IMR-90 (cell line): Measurements from ENCODE around the gene ASF1B. TPM values are rescaled to one million over a fixed set of nuclear protein-coding genes. Genes with fewer than 3 reads are reported as not detected.

Experiments
- ATAC-seq: fragments of 200-7000 bp; cut with Tn5 transposase; 2 replicates; pipeline ENCODE4 v1.9.1; 2020; ENCODE audit warnings: low read depth, mild to moderate bottlenecking, moderate library complexity
- BruUV-seq: library from RNA; stranded (reverse); fragments of 400-500 nt; replicated peaks from 2 replicates; lab custom pipeline; 2021; lab: Mats Ljungman, UMichigan
- CTCF ChIA-PET: fragments of 300-600 bp; formaldehyde crosslinking; extraction: SDS; loops from one replicate; lab custom pipeline; 2021; ENCODE audit warnings: antibody characterized with exemption; lab: Yijun Ruan, JAX
- POLR2A ChIA-PET: fragments of 300-600 bp; sonication (Branson Sonifier 250); formaldehyde crosslinking; loops from one replicate; lab custom pipeline; 2022; ENCODE audit warnings: antibody characterized with exemption; ENCODE audit not compliant: unreplicated experiment; lab: Charles Lee
- DNase-seq: peaks from one replicate; pipeline ENCODE4 v3.0.0; 2013
- H2AFZ ChIP-seq: replicated peaks from 2 replicates; pipeline ENCODE3; 2013; ENCODE audit warnings: low read length, mild to moderate bottlenecking; ENCODE audit not compliant: poor library complexity
- H2AK5ac ChIP-seq: 2 replicates; pipeline ENCODE4 v1.6.1; 2013; ENCODE audit warnings: low read depth, low read length, inconsistent platforms
- H2AK9ac ChIP-seq: replicated peaks from 2 replicates; pipeline ENCODE3; 2013; ENCODE audit warnings: mild to moderate bottlenecking, low read depth, low read length, moderate library complexity; ENCODE audit not compliant: poor library complexity
- H2BK120ac ChIP-seq: 2 replicates; pipeline ENCODE4 v1.6.1; 2013; ENCODE audit warnings: low read depth, low read length, inconsistent platforms
- H2BK15ac ChIP-seq: 3 replicates; pipeline ENCODE4 v1.6.1; 2013; ENCODE audit warnings: low read depth, low read length, inconsistent platforms
- H2BK20ac ChIP-seq: 2 replicates; pipeline ENCODE4 v1.6.1; 2013; ENCODE audit warnings: low read depth, mild to moderate bottlenecking, inconsistent platforms, low read length, moderate library complexity
- H2BK5ac ChIP-seq: 2 replicates; pipeline ENCODE4 v1.6.1; 2013; ENCODE audit warnings: mild to moderate bottlenecking, low read depth, low read length, inconsistent platforms; ENCODE audit not compliant: poor library complexity, severe bottlenecking
- H3K14ac ChIP-seq: replicated peaks from 2 replicates; pipeline ENCODE4 v1.6.1; 2013; ENCODE audit warnings: low read depth, low read length, inconsistent platforms
- H3K18ac ChIP-seq: 2 replicates; pipeline ENCODE4 v1.6.1; 2013; ENCODE audit warnings: low read depth, low read length, control low read depth
- H3K23ac ChIP-seq: 2 replicates; pipeline ENCODE4 v1.6.1; 2013; ENCODE audit warnings: low read depth, low read length, inconsistent platforms
- H3K27ac ChIP-seq: 2 replicates; pipeline ENCODE4 v1.5.1; 2013; ENCODE audit warnings: mild to moderate bottlenecking, control low read depth, low read length; ENCODE audit not compliant: insufficient read depth
- H3K27me3 ChIP-seq: 2 replicates; pipeline ENCODE4 v1.6.1; 2013; ENCODE audit warnings: low read length; ENCODE audit not compliant: control insufficient read depth, insufficient read depth
- H3K36me3 ChIP-seq: 2 replicates; pipeline ENCODE4 v1.6.1; 2013; ENCODE audit warnings: low read length, mixed read lengths; ENCODE audit not compliant: control insufficient read depth, insufficient read depth
- H3K4ac ChIP-seq: 2 replicates; pipeline ENCODE4 v1.6.1; 2013; ENCODE audit warnings: low read depth, low read length, inconsistent platforms
- H3K4me1 ChIP-seq: 2 replicates; pipeline ENCODE4 v1.6.1; 2013; ENCODE audit warnings: low read length, mixed read lengths; ENCODE audit not compliant: control insufficient read depth, insufficient read depth
- H3K4me2 ChIP-seq: 2 replicates; pipeline ENCODE4 v1.6.1; 2013; ENCODE audit warnings: low read depth, mild to moderate bottlenecking, control low read depth, low read length, moderate library complexity
- H3K4me3 ChIP-seq: 2 replicates; pipeline ENCODE4 v1.5.1; 2013; ENCODE audit warnings: low read depth, mild to moderate bottlenecking, control low read depth, low read length, moderate library complexity; ENCODE audit not compliant: insufficient read depth
- H3K56ac ChIP-seq: 2 replicates; pipeline ENCODE4 v1.6.1; 2013; ENCODE audit warnings: low read length, inconsistent platforms; ENCODE audit not compliant: insufficient read depth; ENCODE audit errors: extremely low read depth
- H3K79me1 ChIP-seq, 2 experiments: 2 replicates each; pipeline ENCODE4 v1.6.1; 2013; ENCODE audit warnings: low read length in 2 of 2, inconsistent platforms in 1 of 2, low read depth in 1 of 2
- H3K9ac ChIP-seq: 2 replicates; pipeline ENCODE4 v1.6.1; 2013; ENCODE audit warnings: low read depth, low read length, control low read depth
- H3K9me1 ChIP-seq: 2 replicates; pipeline ENCODE4 v1.6.1; 2013; ENCODE audit warnings: low read length, inconsistent platforms; ENCODE audit not compliant: insufficient read depth
- H3K9me3 ChIP-seq: 2 replicates; pipeline ENCODE4 v1.6.1; 2013; ENCODE audit warnings: low read length; ENCODE audit not compliant: control insufficient read depth, insufficient read depth
- H4K20me1 ChIP-seq: 2 replicates; pipeline ENCODE4 v1.6.1; 2013; ENCODE audit warnings: low read length, inconsistent platforms; ENCODE audit not compliant: insufficient read depth
- H4K5ac ChIP-seq: 2 replicates; pipeline ENCODE4 v1.6.1; 2013; ENCODE audit warnings: mild to moderate bottlenecking, low read depth, low read length, control low read depth
- H4K8ac ChIP-seq, 2 experiments: 2 replicates each; pipeline ENCODE4 v1.6.1; 2013; ENCODE audit warnings: low read depth in 2 of 2, low read length in 2 of 2, control low read depth in 1 of 2, inconsistent platforms in 1 of 2
- H4K91ac ChIP-seq: 2 replicates; pipeline ENCODE4 v1.6.1; 2013; ENCODE audit warnings: low read depth, low read length, inconsistent platforms; ENCODE audit not compliant: insufficient read depth
- CEBPB ChIP-seq: IDR thresholded peaks from 2 replicates; pipeline ENCODE4 v1.6.1; 2012; ENCODE audit warnings: low read depth, low read length, improper control_type of control experiment
- CHD1 ChIP-seq: IDR thresholded peaks from 2 replicates; pipeline ENCODE4 v1.6.1; 2012; ENCODE audit warnings: low read depth, low read length, improper control_type of control experiment
- MXI1 ChIP-seq: IDR thresholded peaks from 2 replicates; pipeline ENCODE4 v1.6.1; 2012; ENCODE audit warnings: low read depth, mild to moderate bottlenecking, low read length, moderate library complexity, borderline replicate concordance
- WGBS, 2 experiments: methylation state at CpG; one replicate each; pipeline versions ENCODE4 v1.1.5 to v1.1.7; 2013; ENCODE audit warnings: missing lambda C conversion rate in 2 of 2; ENCODE audit not compliant: insufficient read length in 1 of 2; ENCODE audit errors: extremely low coverage in 2 of 2; 5-methylcytosine and 5-hydroxymethylcytosine counted together
- dilution Hi-C: fragments of 300-500 bp; cut with HindIII; formaldehyde crosslinking; loops from one replicate; pipeline ENCODE4 v1.14.3; 2018; ENCODE audit warnings: low sequenced_read_pairs; ENCODE audit not compliant: unreplicated experiment
- in situ Hi-C: fragments of 300-500 bp; cut with MboI; formaldehyde crosslinking; loops from 3 replicates; pipeline ENCODE4 v1.14.3; 2019; ENCODE audit warnings: low sequenced_read_pairs, inconsistent platforms, mixed read lengths
- intact Hi-C: fragments of 100-400 bp; cut with micrococcal nuclease; formaldehyde crosslinking; loops from 2 replicates; pipeline ENCODE4 v1.10.0; 2022
- polyA plus RNA-seq, 3 experiments: library from polyadenylated mRNA; depleted of rRNA; stranded (reverse); fragments of >200 nt; gene quantifications; 2 replicates each; pipeline ENCODE4 v1.2.3, GENCODE V29; 2012; ENCODE audit warnings: low replicate concordance in 1 of 3
- total RNA-seq: library from RNA; depleted of rRNA; stranded (reverse); fragments of >200 nt; gene quantifications from 2 replicates; pipeline ENCODE4 v1.2.3, GENCODE V29; 2012

The ASF1B gene
- total and polyA plus RNA-seq, 2 of the 4 experiments (the other 2 are of a cell fraction), result 10.4 to 12.1 TPM

DNA sequence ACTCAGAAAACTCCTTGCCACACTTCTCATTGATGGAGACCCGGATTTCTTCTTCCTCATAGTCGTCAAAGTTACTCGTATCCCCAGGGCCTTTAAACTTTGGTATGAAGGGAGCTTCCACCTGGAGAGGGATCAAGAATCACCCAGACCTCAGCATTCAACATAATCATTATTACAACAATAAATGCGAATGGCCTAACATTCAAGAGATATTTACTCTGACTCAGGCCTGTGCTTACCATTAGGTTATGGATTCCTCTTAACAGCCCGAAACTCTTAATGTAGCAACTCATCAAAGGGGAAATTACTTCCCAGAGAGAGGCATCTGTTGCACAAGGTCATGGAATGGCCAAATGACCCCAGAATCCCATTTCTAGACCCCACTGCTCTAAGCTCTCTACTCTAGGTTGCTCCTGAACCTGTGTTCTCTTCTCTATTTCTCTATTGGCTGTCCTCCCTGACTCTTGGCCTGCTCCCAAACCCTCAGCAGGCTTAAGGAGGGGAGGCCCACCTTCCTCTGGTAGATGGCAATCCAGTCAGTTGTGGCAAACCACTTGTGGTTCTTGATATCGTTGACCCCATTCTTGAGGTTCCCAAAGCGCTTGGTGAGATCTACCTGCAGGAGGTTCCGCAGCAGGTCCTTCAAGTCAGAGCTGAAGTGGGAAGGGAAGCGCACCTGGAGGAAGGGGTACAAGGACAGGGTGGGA, 43.1 kb downstream of the ASF1B start:
- CTCF ChIA-PET, result no interaction called here
- in situ Hi-C loops, result loop anchor here (25.0 kb wide), 1 partner anchor 331 kb away; the partner anchor contains the start of genes C19orf53 and MRI1

More for the DNA sequence above, 43.1 kb downstream of the ASF1B start:
- no peak overlapping the region for H4K5ac ChIP-seq
- H4K91ac ChIP-seq, result no peak overlapping the region
- H3K14ac ChIP-seq, result no peak overlapping the region
- peaks cover 0 to 6% of the 10 kb centered on the region in 2 experiments; a peak in 2 of 4 replicates for H3K79me1 ChIP-seq
- no peak overlapping the region for H2AK5ac ChIP-seq
- H3K23ac ChIP-seq, result no peak overlapping the region
- no peak overlapping the region for H3K9ac ChIP-seq
- DNase-seq (no peak), ATAC-seq (no peak)
- H3K4ac ChIP-seq, result no peak overlapping the region
- no peak overlapping the region for H3K18ac ChIP-seq
- 92% methylated on average over 2 of the region's 9 CpGs; no CpG with 5 or more reads in 1 of the 2 experiments for WGBS, 2 experiments
- TF ChIP-seq CHD1 (no peak), CEBPB (no peak), MXI1 (no peak)
- H2BK20ac ChIP-seq, result no peak overlapping the region
- no peaks in the 10 kb centered on the region for H3K27me3 ChIP-seq
- H3K27ac ChIP-seq, result no peak overlapping the region
- H3K56ac ChIP-seq, result no peak overlapping the region
- dilution Hi-C loops (no loop called here), intact Hi-C loops (no loop called here)
- peaks cover 3% of the 10 kb centered on the region; the same call in 1 of the 2 replicates for H3K9me1 ChIP-seq
- H2BK5ac ChIP-seq, result no peak overlapping the region
- no peak overlapping the region for H2BK120ac ChIP-seq
- no peak overlapping the region for H2BK15ac ChIP-seq
- POLR2A ChIA-PET, result no interaction called here
- H3K4me1 ChIP-seq, result no peaks in the 10 kb centered on the region
- H3K4me3 ChIP-seq, result no peak overlapping the region
- H4K8ac ChIP-seq, result no peak overlapping the region
- no peak overlapping the region for H3K4me2 ChIP-seq
- H2AK9ac ChIP-seq, result no peak overlapping the region
- H3K36me3 ChIP-seq, result peaks cover 24% of the 10 kb centered on the region
- H2AFZ ChIP-seq, result no peak overlapping the region
- H4K20me1 ChIP-seq, result peaks cover 7% of the 10 kb centered on the region
- H3K9me3 ChIP-seq, result peaks cover 8% of the 10 kb centered on the region
- BruUV-seq, result no TSS peak
